ENCODE measurements around the gene INSRR.

DNA sequence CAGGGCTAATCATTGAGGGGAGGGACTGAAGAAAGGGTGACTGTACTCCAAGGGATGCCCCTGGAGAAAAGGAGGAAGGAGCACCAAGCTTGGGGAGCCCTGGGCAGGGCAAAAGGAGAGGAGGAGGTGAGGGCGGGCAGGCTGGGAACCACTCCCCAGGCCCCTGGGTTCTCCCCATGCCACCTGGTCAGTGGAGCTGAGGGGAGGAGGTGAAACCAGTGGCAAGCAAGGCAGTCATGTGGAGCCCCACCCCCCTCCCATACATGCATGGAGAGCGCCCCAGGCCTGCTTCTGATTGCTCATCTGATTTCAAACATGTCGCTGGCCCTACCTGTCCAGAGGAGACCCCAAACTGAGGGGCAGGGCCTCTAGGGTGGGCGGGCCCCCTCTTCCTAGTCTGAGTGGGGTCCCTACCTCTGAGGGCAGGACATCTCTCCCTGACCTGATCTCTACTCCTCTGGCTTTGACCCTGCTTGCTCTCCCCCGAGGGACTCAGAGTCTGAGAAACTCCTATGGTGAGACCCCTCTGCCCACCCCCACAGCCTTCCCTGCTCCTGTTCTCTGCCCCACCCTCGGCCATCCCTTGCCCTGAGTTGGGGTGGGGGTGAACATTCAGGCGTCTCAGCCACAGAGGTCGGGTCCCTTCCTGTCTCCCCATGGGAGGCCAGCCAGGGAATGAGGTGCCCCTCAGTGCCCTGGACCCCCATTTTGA is 18.6 kb downstream of the INSRR start:
- TF ChIP-seq GATA2 (IDR thresholded peaks at IDR 0.05; ENCODE audit: low read depth, low read length), result no peak
- no peak for TF ChIP-seq GATA3 (IDR thresholded peaks at IDR 0.05; ENCODE audit: low read depth, low read length)

Measured in SH-SY5Y (cell line).